Prostate gland (tissue), 2 donors: ENCODE data around the gene KDM4B. TPM values are rescaled to one million over a fixed set of nuclear protein-coding genes. Genes with fewer than 3 reads are reported as not detected.

Experiments
- DNase-seq: peaks from one replicate; pipeline ENCODE4 v3.0.0-alpha.2; 2019; ENCODE audit warnings: low spot score
- H3K27ac ChIP-seq, 2 donors: fragments of 200-600 bp; sonication (generic); 2 replicates each; pipeline ENCODE4 v1.5.1; 2017 to 2019
- H3K27me3 ChIP-seq: fragments of 200-600 bp; sonication (generic); replicated peaks from 2 replicates; pipeline ENCODE4 v1.5.1; 2019; ENCODE audit not compliant: insufficient read depth
- H3K36me3 ChIP-seq, 2 donors: fragments of 200-600 bp; sonication (generic); 1 replicate in 1 of 2; 2 replicates in 1 of 2; pipeline versions ENCODE4 v1.5.1 to v1.8.1; 2017 to 2019
- H3K4me1 ChIP-seq: fragments of 200-600 bp; sonication (generic); replicated peaks from 2 replicates; pipeline ENCODE4 v1.5.1; 2019
- H3K4me3 ChIP-seq, 2 donors: fragments of 200-600 bp; sonication (generic); 2 replicates each; pipeline ENCODE4 v1.5.1; 2017 to 2019
- H3K9me3 ChIP-seq: fragments of 200-600 bp; sonication (generic); 2 replicates; pipeline ENCODE4 v1.5.1; 2017
- POLR2A ChIP-seq: fragments of 450-650 bp; IDR thresholded peaks from one replicate; pipeline ENCODE4 v1.6.1; 2016; ENCODE audit warnings: antibody characterized with exemption, mild to moderate bottlenecking
- POLR2AphosphoS5 ChIP-seq: sonication (generic); formaldehyde crosslinking; IDR thresholded peaks from one replicate; pipeline ENCODE4 v1.6.1; 2017; ENCODE audit warnings: antibody characterized with exemption
- WGBS: methylation state at CpG from one replicate; pipeline ENCODE4 v1.1.5; 2018; 5-methylcytosine and 5-hydroxymethylcytosine counted together
- intact Hi-C: fragments of 100-400 bp; cut with DNase I; formaldehyde crosslinking; loops from one replicate; pipeline ENCODE4 v1.14.2; 2022
- total RNA-seq, 2 donors: library from RNA; depleted of rRNA; stranded (reverse); fragments of >200 nt; gene quantifications; one replicate each; pipeline ENCODE4 v1.1.0, GENCODE V29; 2016
- TF ChIP-seq, protein P1 (sequence below), 4 experiments: fragments of 200-600 bp in 2 of 4; fragments of 450-650 bp in 2 of 4; sonication (generic) in 2 of 4; IDR thresholded peaks; 1 replicate in 3 of 4; 2 replicates in 1 of 4; pipeline ENCODE4 v1.5.1; 2016 to 2019; ENCODE audit warnings: antibody characterized with exemption in 4 of 4, mild to moderate bottlenecking in 2 of 4, moderate library complexity in 2 of 4

Gene KDM4B
- total RNA-seq, 2 donors from 2014 or later: 74.6 to 136 TPM

- H3K4me1 ChIP-seq: no peaks in the 10 kb centered on the region
- WGBS: 94% methylated on average over 17 of the region's 17 CpGs
- H3K27me3 ChIP-seq: no peaks in the 10 kb centered on the region
- no peaks in the 10 kb centered on the region for H3K9me3 ChIP-seq
- intact Hi-C loops: no loop called here
- no peak overlapping the region for H3K4me3 ChIP-seq
- H3K27ac ChIP-seq: no peak overlapping the region
- TF ChIP-seq POLR2A (no peak), POLR2AphosphoS5 (no peak)
- TF ChIP-seq, protein P1, sequence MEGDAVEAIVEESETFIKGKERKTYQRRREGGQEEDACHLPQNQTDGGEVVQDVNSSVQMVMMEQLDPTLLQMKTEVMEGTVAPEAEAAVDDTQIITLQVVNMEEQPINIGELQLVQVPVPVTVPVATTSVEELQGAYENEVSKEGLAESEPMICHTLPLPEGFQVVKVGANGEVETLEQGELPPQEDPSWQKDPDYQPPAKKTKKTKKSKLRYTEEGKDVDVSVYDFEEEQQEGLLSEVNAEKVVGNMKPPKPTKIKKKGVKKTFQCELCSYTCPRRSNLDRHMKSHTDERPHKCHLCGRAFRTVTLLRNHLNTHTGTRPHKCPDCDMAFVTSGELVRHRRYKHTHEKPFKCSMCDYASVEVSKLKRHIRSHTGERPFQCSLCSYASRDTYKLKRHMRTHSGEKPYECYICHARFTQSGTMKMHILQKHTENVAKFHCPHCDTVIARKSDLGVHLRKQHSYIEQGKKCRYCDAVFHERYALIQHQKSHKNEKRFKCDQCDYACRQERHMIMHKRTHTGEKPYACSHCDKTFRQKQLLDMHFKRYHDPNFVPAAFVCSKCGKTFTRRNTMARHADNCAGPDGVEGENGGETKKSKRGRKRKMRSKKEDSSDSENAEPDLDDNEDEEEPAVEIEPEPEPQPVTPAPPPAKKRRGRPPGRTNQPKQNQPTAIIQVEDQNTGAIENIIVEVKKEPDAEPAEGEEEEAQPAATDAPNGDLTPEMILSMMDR (IDR thresholded peaks at IDR 0.05): no peak
- DNase-seq: no peak
- peaks cover 0 to 6% of the 10 kb centered on the region in 2 donors for H3K36me3 ChIP-seq
These were observed 101.4 kb downstream of the KDM4B start for GRCh38 chr19:5070331-5070730.

DNA sequence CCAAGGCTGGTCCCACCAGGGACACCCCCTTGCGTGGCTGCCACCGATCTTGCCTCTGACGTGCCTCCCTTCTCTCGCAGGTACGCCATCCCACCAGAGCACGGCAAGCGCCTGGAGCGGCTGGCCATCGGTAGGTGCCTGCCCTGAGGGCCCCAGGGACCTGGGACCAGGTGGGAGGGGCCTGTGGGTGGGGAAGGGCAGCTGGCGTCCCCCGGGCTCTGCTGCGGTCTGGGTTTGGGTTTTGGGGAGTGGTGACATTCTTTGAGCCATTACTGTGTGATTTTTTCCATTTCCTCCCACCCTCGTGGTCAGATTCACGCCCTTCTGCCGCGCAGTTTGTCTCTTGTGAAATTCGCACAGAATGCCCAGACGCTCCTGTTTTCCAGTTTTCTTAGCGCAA is 102.0 kb downstream of the KDM4B start:
- Histone ChIP-seq H3K4me3 (no peak overlapping the region), H3K27ac (no peak overlapping the region)
- DNase-seq: no peak

GRCh38 chr19:5071579-5071978 is 102.7 kb downstream of the KDM4B start:
- WGBS: 73% methylated on average over 8 of the region's 8 CpGs
- Histone ChIP-seq H3K4me1 (no peaks in the 10 kb centered on the region), H3K27ac (no peak overlapping the region), H3K9me3 (no peaks in the 10 kb centered on the region), H3K4me3 (no peak overlapping the region), H3K36me3 (peaks cover 0 to 6% of the 10 kb centered on the region in 2 donors), H3K27me3 (no peaks in the 10 kb centered on the region)
- intact Hi-C loops: no loop called here
- DNase-seq: no peak
- TF ChIP-seq, protein P1 (IDR thresholded peaks at IDR 0.05): no peak
- no peak for TF ChIP-seq POLR2A
- TF ChIP-seq POLR2AphosphoS5: no peak

More for the DNA sequence above, 102.0 kb downstream of the KDM4B start:
- H3K27me3 ChIP-seq: no peaks in the 10 kb centered on the region
- TF ChIP-seq, protein P1 (IDR thresholded peaks at IDR 0.05): no peak
- TF ChIP-seq POLR2A (no peak), POLR2AphosphoS5 (no peak)
- 90% methylated on average over 19 of the region's 19 CpGs for WGBS
- no peaks in the 10 kb centered on the region for H3K4me1 ChIP-seq
- peaks cover 0 to 6% of the 10 kb centered on the region in 2 donors for H3K36me3 ChIP-seq
- intact Hi-C loops: no loop called here
- H3K9me3 ChIP-seq: no peaks in the 10 kb centered on the region

DNA sequence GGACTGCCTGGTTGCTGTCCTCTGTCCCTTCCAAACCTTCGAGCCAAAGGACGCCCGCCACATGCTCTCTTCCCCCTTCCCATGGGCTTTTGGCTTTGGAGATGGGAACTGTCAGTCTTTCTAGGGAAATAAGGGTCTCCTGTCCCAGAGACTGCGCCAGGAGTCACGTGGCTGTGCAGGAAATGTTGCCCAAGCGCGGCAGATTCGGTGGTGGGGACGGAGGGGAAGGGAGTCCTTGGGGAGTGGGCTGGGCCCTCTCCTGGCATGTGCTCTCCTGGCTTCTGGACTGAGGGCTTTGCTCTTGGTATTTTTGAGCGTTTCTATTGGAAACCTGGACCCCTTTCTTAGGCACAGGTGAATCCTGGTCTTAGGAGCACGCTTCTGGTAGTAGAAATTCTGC is 103.2 kb downstream of the KDM4B start:
- Histone ChIP-seq H3K9me3 (no peaks in the 10 kb centered on the region), H3K27ac (no peak overlapping the region), H3K4me3 (no peak overlapping the region), H3K27me3 (no peaks in the 10 kb centered on the region), H3K36me3 (peaks cover 0 to 6% of the 10 kb centered on the region in 2 donors), H3K4me1 (no peaks in the 10 kb centered on the region)
- DNase-seq: no peak
- intact Hi-C loops: no loop called here
- whole genome bisulfite sequencing: 87% methylated on average over 11 of the region's 11 CpGs
- TF ChIP-seq, protein P1 (IDR thresholded peaks at IDR 0.05): no peak
- no peak for TF ChIP-seq POLR2A
- TF ChIP-seq POLR2AphosphoS5: no peak

- intact Hi-C loops: no loop called here
- TF ChIP-seq POLR2A: no peak
- TF ChIP-seq, protein P1 (IDR thresholded peaks at IDR 0.05): no peak
- no peak for TF ChIP-seq POLR2AphosphoS5
- Histone ChIP-seq H3K9me3 (no peaks in the 10 kb centered on the region), H3K27me3 (no peaks in the 10 kb centered on the region), H3K36me3 (peaks cover 4 to 6% of the 10 kb centered on the region in 2 donors), H3K27ac (no peak overlapping the region), H3K4me3 (no peak overlapping the region), H3K4me1 (no peaks in the 10 kb centered on the region)
- WGBS: 92% methylated on average over 8 of the region's 8 CpGs
- no peak for DNase-seq
These were observed 104.4 kb downstream of the KDM4B start for GRCh38 chr19:5073153-5073844.
